Thyroid gland (tissue), 4 donors: Measurements from ENCODE around the gene NFASC. TPM values are rescaled to one million over a fixed set of nuclear protein-coding genes. Genes with fewer than 3 reads are reported as not detected.

Experiments
- DNase-seq, 2 donors: peaks; one replicate each; pipeline ENCODE4 v3.0.0-alpha.2; 2019
- H3K27ac ChIP-seq, 3 donors: fragments of 200-600 bp; sonication (generic); 1 replicate in 2 of 3; 2 replicates in 1 of 3; pipeline ENCODE4 v1.5.1; 2016 to 2019; ENCODE audit warnings: mild to moderate bottlenecking in 1 of 3, moderate library complexity in 1 of 3
- H3K27me3 ChIP-seq: fragments of 200-600 bp; sonication (generic); one replicate; pipeline ENCODE4 v1.5.1; 2019
- H3K36me3 ChIP-seq, 2 donors: fragments of 200-600 bp; sonication (generic); one replicate each; pipeline ENCODE4 v1.5.1; 2016 to 2019
- H3K4me1 ChIP-seq, 2 donors: fragments of 200-600 bp; sonication (generic); one replicate each; pipeline ENCODE4 v1.5.1; 2017 to 2019
- H3K4me3 ChIP-seq, 3 donors: fragments of 200-600 bp; sonication (generic); replicated peaks in 1 of 3; 1 replicate in 2 of 3; 2 replicates in 1 of 3; pipeline ENCODE4 v1.5.1; 2016; ENCODE audit warnings: mild to moderate bottlenecking in 1 of 3
- H3K9me3 ChIP-seq: fragments of 200-600 bp; sonication (generic); one replicate; pipeline ENCODE4 v1.5.1; 2017
- CTCF ChIP-seq, 6 experiments: fragments of 200-600 bp in 3 of 6; fragments of 450-650 bp in 3 of 6; sonication (generic) in 3 of 6; IDR thresholded peaks; one replicate each; pipeline ENCODE4 v1.5.1; 2016 to 2019; ENCODE audit warnings: antibody characterized with exemption in 6 of 6, mild to moderate bottlenecking in 2 of 6, inconsistent platforms in 1 of 6, moderate library complexity in 1 of 6
- POLR2A ChIP-seq, 2 donors: fragments of 450-650 bp; IDR thresholded peaks; one replicate each; pipeline ENCODE4 v1.6.1; 2017; ENCODE audit warnings: antibody characterized with exemption in 2 of 2, mild to moderate bottlenecking in 2 of 2, moderate library complexity in 1 of 2
- WGBS, 2 donors: methylation state at CpG; one replicate each; pipeline ENCODE4 v1.1.5; 2017; 5-methylcytosine and 5-hydroxymethylcytosine counted together
- intact Hi-C: fragments of 100-400 bp; cut with DNase I; formaldehyde crosslinking; loops from one replicate; pipeline ENCODE4 v1.15.1; 2023
- total RNA-seq, 4 donors: library from RNA; depleted of rRNA; stranded (reverse); fragments of >200 nt; gene quantifications; one replicate each; pipeline ENCODE4 v1.2.3, GENCODE V29; 2016

Gene NFASC
- total RNA-seq, 4 donors from 2014 or later: 3.6 to 9.4 (median 3.9) TPM

GRCh38 chr1:205038132-205038786, 167.6 kb downstream of the NFASC start:
- whole genome bisulfite sequencing, 2 donors: 86 to 93% methylated on average over 4 to 6 of the region's 6 CpGs
- no peak for DNase-seq
- Histone ChIP-seq H3K4me3 (no peak overlapping the region), H3K4me1 (no peaks in the 10 kb centered on the region), H3K36me3 (no peaks in the 10 kb centered on the region), H3K27ac (no peak overlapping the region), H3K27me3 (no peaks in the 10 kb centered on the region), H3K9me3 (no peaks in the 10 kb centered on the region)
- TF ChIP-seq POLR2A (IDR thresholded peaks at IDR 0.05) (no peak), CTCF (IDR thresholded peaks at IDR 0.05) (no peak)
- intact Hi-C loops: no loop called here

GRCh38 chr1:205041001-205041715, 170.5 kb downstream of the NFASC start:
- H3K4me1 ChIP-seq: no peaks in the 10 kb centered on the region
- H3K27ac ChIP-seq: no peak overlapping the region
- DNase-seq: no peak
- no peaks in the 10 kb centered on the region for H3K36me3 ChIP-seq
- 43 to 48% methylated on average over 4 of the region's 4 CpGs for WGBS, 2 donors
- TF ChIP-seq CTCF (IDR thresholded peaks at IDR 0.05): no peak
- TF ChIP-seq POLR2A (IDR thresholded peaks at IDR 0.05): no peak
- intact Hi-C loops: no loop called here
- H3K4me3 ChIP-seq: no peak overlapping the region
- no peaks in the 10 kb centered on the region for H3K27me3 ChIP-seq
- H3K9me3 ChIP-seq: no peaks in the 10 kb centered on the region

GRCh38 chr1:205041998-205042910, 171.6 kb downstream of the NFASC start:
- no peaks in the 10 kb centered on the region for H3K4me1 ChIP-seq
- H3K27me3 ChIP-seq: no peaks in the 10 kb centered on the region
- TF ChIP-seq POLR2A (IDR thresholded peaks at IDR 0.05) (no peak), CTCF (IDR thresholded peaks at IDR 0.05) (no peak)
- no peaks in the 10 kb centered on the region for H3K36me3 ChIP-seq
- H3K4me3 ChIP-seq: no peak overlapping the region
- intact Hi-C loops: no loop called here
- no peak overlapping the region for H3K27ac ChIP-seq
- no peak for DNase-seq
- WGBS, 2 donors: 66 to 67% methylated on average over 16 of the region's 16 CpGs
- H3K9me3 ChIP-seq: no peaks in the 10 kb centered on the region

- Histone ChIP-seq H3K27ac (no peak within 1 kb of the TSS), H3K4me1 (no peaks in the 10 kb centered on the region), H3K27me3 (no peaks in the 10 kb centered on the region), H3K4me3 (no peak within 1 kb of the TSS), H3K36me3 (no peaks in the 10 kb centered on the region), H3K9me3 (no peaks in the 10 kb centered on the region)
- no peak for DNase-seq
- WGBS, 2 donors: 10% methylated on average over 16 to 25 of the region's 53 CpGs
- intact Hi-C loops: no loop called here
- TF ChIP-seq CTCF (IDR thresholded peaks at IDR 0.05) (no peak), POLR2A (IDR thresholded peaks at IDR 0.05) (no peak)
Observed at GRCh38 chr1:205042911-205043806, 172.5 kb downstream of the NFASC start, which contains the start of gene CNTN2. Gene CNTN2 (plus strand): TSS chr1:205043212. CDS start chr1:205053186, 9,974 bp downstream.
